Right lobe of liver (tissue), 4 donors: ENCODE results near the gene ARL8B.

Source experiments
- POLR2A ChIP-seq: fragments of 450-650 bp; IDR thresholded peaks from one replicate; pipeline ENCODE4 v1.6.1; 2017; ENCODE audit warnings: antibody characterized with exemption, mild to moderate bottlenecking
- TF ChIP-seq, protein P1 (sequence below), 4 donors: fragments of 200-600 bp in 3 of 4; fragments of 450-650 bp in 1 of 4; IDR thresholded peaks; one replicate each; pipeline versions ENCODE4 v1.5.1 to v1.8.0; 2016 to 2022; ENCODE audit warnings: antibody characterized with exemption in 4 of 4, mild to moderate bottlenecking in 2 of 4
- donor health status: DM: no; HTN: no; CAD: no.
- donor health status: DM: no; HTN: no; CAD: no.
- donor health status: DM: no; HTN: yes; CAD: no.

- TF ChIP-seq, protein P1, sequence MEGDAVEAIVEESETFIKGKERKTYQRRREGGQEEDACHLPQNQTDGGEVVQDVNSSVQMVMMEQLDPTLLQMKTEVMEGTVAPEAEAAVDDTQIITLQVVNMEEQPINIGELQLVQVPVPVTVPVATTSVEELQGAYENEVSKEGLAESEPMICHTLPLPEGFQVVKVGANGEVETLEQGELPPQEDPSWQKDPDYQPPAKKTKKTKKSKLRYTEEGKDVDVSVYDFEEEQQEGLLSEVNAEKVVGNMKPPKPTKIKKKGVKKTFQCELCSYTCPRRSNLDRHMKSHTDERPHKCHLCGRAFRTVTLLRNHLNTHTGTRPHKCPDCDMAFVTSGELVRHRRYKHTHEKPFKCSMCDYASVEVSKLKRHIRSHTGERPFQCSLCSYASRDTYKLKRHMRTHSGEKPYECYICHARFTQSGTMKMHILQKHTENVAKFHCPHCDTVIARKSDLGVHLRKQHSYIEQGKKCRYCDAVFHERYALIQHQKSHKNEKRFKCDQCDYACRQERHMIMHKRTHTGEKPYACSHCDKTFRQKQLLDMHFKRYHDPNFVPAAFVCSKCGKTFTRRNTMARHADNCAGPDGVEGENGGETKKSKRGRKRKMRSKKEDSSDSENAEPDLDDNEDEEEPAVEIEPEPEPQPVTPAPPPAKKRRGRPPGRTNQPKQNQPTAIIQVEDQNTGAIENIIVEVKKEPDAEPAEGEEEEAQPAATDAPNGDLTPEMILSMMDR (IDR thresholded peaks at IDR 0.05): no peak
- TF ChIP-seq POLR2A: no peak
Observed at GRCh38 chr3:5079761-5080160, 42.3 kb upstream of the ARL8B start.
